Gastrocnemius medialis (tissue), 4 donors: ENCODE data around the gene RPRM.

Experiments used
- POLR2A ChIP-seq, 2 donors: fragments of 450-650 bp; IDR thresholded peaks; one replicate each; pipeline ENCODE4 v1.6.1; 2017; ENCODE audit warnings: antibody characterized with exemption in 2 of 2, mild to moderate bottlenecking in 2 of 2, moderate library complexity in 2 of 2
- TF ChIP-seq, protein P1 (sequence below), 5 experiments: fragments of 450-650 bp in 3 of 5; fragments of 200-600 bp in 2 of 5; sonication (generic) in 2 of 5; IDR thresholded peaks in 4 of 5; conservative IDR thresholded peaks in 1 of 5; 1 replicate in 4 of 5; 2 replicates in 1 of 5; pipeline ENCODE4 v1.5.1; 2016 to 2019; ENCODE audit warnings: antibody characterized with exemption in 5 of 5, mild to moderate bottlenecking in 3 of 5, moderate library complexity in 3 of 5

DNA sequence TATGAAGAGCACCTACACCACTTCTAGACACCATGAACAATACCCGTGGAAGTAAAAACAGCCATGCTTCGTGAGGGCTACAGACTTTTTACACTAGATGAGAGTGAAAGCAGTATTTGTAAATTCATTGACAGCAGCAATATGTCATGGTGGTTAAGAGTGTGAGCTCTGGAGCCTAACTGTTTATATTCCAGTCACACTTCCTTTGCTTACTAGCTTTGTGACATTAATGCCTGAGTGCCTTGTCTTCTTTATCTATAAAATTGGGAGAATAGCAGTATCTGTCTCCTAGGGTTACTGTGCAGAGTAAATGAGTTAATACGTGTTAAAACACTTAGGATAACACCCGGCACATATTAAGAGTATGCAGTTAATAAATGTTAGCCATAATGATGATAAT is 33.8 kb upstream of the RPRM start:
- TF ChIP-seq, protein P1, sequence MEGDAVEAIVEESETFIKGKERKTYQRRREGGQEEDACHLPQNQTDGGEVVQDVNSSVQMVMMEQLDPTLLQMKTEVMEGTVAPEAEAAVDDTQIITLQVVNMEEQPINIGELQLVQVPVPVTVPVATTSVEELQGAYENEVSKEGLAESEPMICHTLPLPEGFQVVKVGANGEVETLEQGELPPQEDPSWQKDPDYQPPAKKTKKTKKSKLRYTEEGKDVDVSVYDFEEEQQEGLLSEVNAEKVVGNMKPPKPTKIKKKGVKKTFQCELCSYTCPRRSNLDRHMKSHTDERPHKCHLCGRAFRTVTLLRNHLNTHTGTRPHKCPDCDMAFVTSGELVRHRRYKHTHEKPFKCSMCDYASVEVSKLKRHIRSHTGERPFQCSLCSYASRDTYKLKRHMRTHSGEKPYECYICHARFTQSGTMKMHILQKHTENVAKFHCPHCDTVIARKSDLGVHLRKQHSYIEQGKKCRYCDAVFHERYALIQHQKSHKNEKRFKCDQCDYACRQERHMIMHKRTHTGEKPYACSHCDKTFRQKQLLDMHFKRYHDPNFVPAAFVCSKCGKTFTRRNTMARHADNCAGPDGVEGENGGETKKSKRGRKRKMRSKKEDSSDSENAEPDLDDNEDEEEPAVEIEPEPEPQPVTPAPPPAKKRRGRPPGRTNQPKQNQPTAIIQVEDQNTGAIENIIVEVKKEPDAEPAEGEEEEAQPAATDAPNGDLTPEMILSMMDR (IDR thresholded peaks at IDR 0.05 in 4 of 5, conservative IDR thresholded peaks at IDR 0.05 in 1 of 5), result no peak
- TF ChIP-seq POLR2A (IDR thresholded peaks at IDR 0.05), result no peak
